SU-DHL-6 (cell line): ENCODE results near the gene SUGCT.

Experiments
- H2AFZ ChIP-seq: fragments of 200-600 bp; sonication (generic); 2 replicates; pipeline ENCODE4 v1.6.1; 2014; ENCODE audit warnings: low read depth, mild to moderate bottlenecking, moderate library complexity, mixed read lengths, antibody characterized with exemption, low read length; ENCODE audit not compliant: severe bottlenecking
- H3F3A ChIP-seq: fragments of 200-600 bp; shearing (Covaris generic); 2 replicates; pipeline ENCODE4 v1.6.0; 2016; ENCODE audit warnings: antibody characterized with exemption, mild to moderate bottlenecking; ENCODE audit not compliant: insufficient read depth
- H3K27ac ChIP-seq: fragments of 200-600 bp; sonication (generic); 2 replicates; pipeline ENCODE4 v1.5.1; 2016; ENCODE audit warnings: low read depth, mild to moderate bottlenecking, low read length, moderate library complexity, mixed read lengths
- H3K27me3 ChIP-seq: fragments of 200-600 bp; sonication (generic), shearing (Covaris generic); 2 replicates; pipeline ENCODE4 v1.6.0; 2014; ENCODE audit warnings: mild to moderate bottlenecking, low read length
- H3K36me3 ChIP-seq: fragments of 200-600 bp; sonication (generic); 2 replicates; pipeline ENCODE4 v1.6.1; 2014; ENCODE audit warnings: mild to moderate bottlenecking, low read length, mixed read lengths
- H3K4me2 ChIP-seq: fragments of 300-600, 200-600 bp; shearing (Covaris generic), sonication (generic); 2 replicates; pipeline ENCODE4 v1.6.0; 2014; ENCODE audit warnings: low read length, low read depth, mild to moderate bottlenecking; ENCODE audit not compliant: poor library complexity, severe bottlenecking
- H3K4me3 ChIP-seq: fragments of 200-600 bp; sonication (generic); 2 replicates; pipeline ENCODE4 v1.5.1; 2014; ENCODE audit warnings: antibody characterized with exemption, low read length, mild to moderate bottlenecking, mixed read lengths; ENCODE audit not compliant: insufficient read depth, poor library complexity, severe bottlenecking
- H3K79me2 ChIP-seq: fragments of 200-600 bp; sonication (generic); 2 replicates; pipeline ENCODE4 v1.6.1; 2014; ENCODE audit warnings: mild to moderate bottlenecking, low read length, moderate library complexity; ENCODE audit not compliant: insufficient read depth
- H3K9ac ChIP-seq: fragments of 200-600 bp; sonication (generic); 2 replicates; pipeline ENCODE4 v1.7.0; 2014; ENCODE audit warnings: mild to moderate bottlenecking, low read length
- H3K9me2 ChIP-seq: fragments of 200-600 bp; sonication (generic); replicated peaks from 2 replicates; pipeline ENCODE4 v1.6.1; 2014; ENCODE audit warnings: low read length; ENCODE audit not compliant: insufficient read depth
- H3K9me3 ChIP-seq: fragments of 200-600 bp; sonication (generic); 2 replicates; pipeline ENCODE4 v1.6.1; 2014; ENCODE audit warnings: low read length, mixed read lengths; ENCODE audit not compliant: insufficient read depth
- H4K20me1 ChIP-seq: fragments of 200-600 bp; sonication (generic); 2 replicates; pipeline ENCODE4 v1.6.1; 2014; ENCODE audit warnings: low read depth, mild to moderate bottlenecking, antibody characterized with exemption, low read length, moderate library complexity, mixed read lengths
- CTCF ChIP-seq: fragments of 200-600 bp; sonication (generic); IDR thresholded peaks from one replicate; pipeline ENCODE4 v1.5.1; 2017; ENCODE audit warnings: antibody characterized with exemption, mild to moderate bottlenecking, low read length, moderate library complexity; ENCODE audit not compliant: insufficient read depth, poor library complexity, severe bottlenecking
- EZH2phosphoT487 ChIP-seq: fragments of 200-600 bp; sonication (generic), shearing (Covaris generic); conservative IDR thresholded peaks from 2 replicates; pipeline ENCODE4 v1.6.1; 2018; ENCODE audit warnings: mild to moderate bottlenecking, antibody characterized with exemption, low read length, moderate library complexity, mixed read lengths

Gene SUGCT

GRCh38 chr7:40815022-40815421 lies 680.2 kb downstream of the SUGCT start:
- peaks cover 17% of the 10 kb centered on the region; the same call in 1 of the 2 replicates for H3K9me3 ChIP-seq
- H3K27ac ChIP-seq, result peak overlapping the region; percentile 98
- peaks cover 63% of the 10 kb centered on the region for H3K79me2 ChIP-seq
- H3K9me2 ChIP-seq, result no peaks in the 10 kb centered on the region
- no peaks in the 10 kb centered on the region for H3K27me3 ChIP-seq
- H3K4me3 ChIP-seq, result peak overlapping the region; percentile 40
- H3K36me3 ChIP-seq, result peaks cover 29% of the 10 kb centered on the region
- no peak overlapping the region for H2AFZ ChIP-seq
- peak overlapping the region; percentile 58 for H3K9ac ChIP-seq
- no peaks in the 10 kb centered on the region for H4K20me1 ChIP-seq
- H3K4me2 ChIP-seq, result peak overlapping the region; percentile 68
- peaks cover 56% of the 10 kb centered on the region for H3F3A ChIP-seq
- no peak for TF ChIP-seq CTCF
- TF ChIP-seq EZH2phosphoT487, result no peak

DNA sequence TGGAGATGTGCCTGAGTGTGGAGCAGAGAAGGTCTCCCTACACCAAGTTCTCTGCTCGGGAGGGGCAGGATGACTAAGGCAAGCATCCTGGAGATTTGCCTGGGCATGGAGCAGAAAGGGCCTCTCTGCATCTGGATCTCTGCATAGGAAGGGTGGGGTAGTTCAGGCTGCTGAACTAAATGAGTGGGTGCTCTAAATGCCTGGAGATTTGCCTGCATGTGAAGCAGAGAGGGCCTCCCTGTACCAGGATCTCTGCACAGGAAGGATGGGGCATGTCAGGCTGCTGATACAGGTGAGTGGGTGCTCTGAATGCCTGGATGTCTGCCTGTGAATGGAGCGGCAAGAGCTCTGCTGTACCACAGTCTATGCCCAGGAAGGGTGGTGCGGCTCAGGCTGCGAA lies 680.7 kb downstream of the SUGCT start:
- Histone ChIP-seq H3K4me2 (peak overlapping the region; percentile 68), H3K4me3 (peak overlapping the region; percentile 40), H3K27me3 (no peaks in the 10 kb centered on the region), H3K36me3 (peaks cover 29% of the 10 kb centered on the region), H3F3A (peaks cover 52% of the 10 kb centered on the region), H3K79me2 (peaks cover 63% of the 10 kb centered on the region), H4K20me1 (no peaks in the 10 kb centered on the region), H3K27ac (peak overlapping the region; percentile 98), H3K9ac (peak overlapping the region; percentile 58), H3K9me3 (peaks cover 17% of the 10 kb centered on the region; the same call in 1 of the 2 replicates), H2AFZ (no peak overlapping the region), H3K9me2 (no peaks in the 10 kb centered on the region)
- TF ChIP-seq CTCF (no peak), EZH2phosphoT487 (no peak)

DNA sequence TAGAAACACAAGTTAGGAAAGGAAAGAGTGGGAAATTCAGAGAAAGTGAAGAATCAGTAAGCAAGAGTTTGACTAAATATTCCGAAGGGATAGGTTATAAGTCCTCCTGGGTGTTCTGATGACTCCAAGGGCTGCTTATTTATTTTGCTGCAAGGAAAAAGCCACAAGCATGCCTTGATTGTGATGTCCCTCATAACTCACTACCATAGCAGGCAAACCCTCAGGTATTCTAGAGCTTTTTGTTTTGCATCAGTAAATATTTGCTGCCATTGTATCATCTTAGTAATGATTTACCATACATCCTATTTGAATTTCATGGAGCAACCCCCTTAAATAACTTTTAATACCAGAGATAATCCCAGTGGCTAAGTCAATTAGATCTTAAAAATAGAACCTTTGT lies 688.1 kb downstream of the SUGCT start:
- H4K20me1 ChIP-seq, result no peaks in the 10 kb centered on the region
- H3K36me3 ChIP-seq, result peaks cover 13% of the 10 kb centered on the region
- H3K79me2 ChIP-seq, result peaks cover 11% of the 10 kb centered on the region; the same call in 1 of the 2 replicates
- no peaks in the 10 kb centered on the region for H3K9me2 ChIP-seq
- TF ChIP-seq EZH2phosphoT487, result no peak
- no peak for TF ChIP-seq CTCF
- H3K9me3 ChIP-seq, result no peaks in the 10 kb centered on the region
- peak overlapping the region; percentile 10; the same call in 1 of the 2 replicates for H3K9ac ChIP-seq
- H3F3A ChIP-seq, result peaks cover 18% of the 10 kb centered on the region
- peak overlapping the region; percentile 97 for H3K27ac ChIP-seq
- H3K4me3 ChIP-seq, result no peak overlapping the region
- no peak overlapping the region for H2AFZ ChIP-seq
- no peaks in the 10 kb centered on the region for H3K27me3 ChIP-seq
- H3K4me2 ChIP-seq, result peak overlapping the region; percentile 21
